ENCODE results near the gene MYPN.

The MYPN gene

GRCh38 chr10:68171539-68172080, 62.3 kb downstream of the MYPN start:
- TF ChIP-seq CTCF (IDR thresholded peaks at IDR 0.05) (no peak), ZFX (IDR thresholded peaks at IDR 0.05; ENCODE audit: borderline replicate concordance) (no peak)
- H3K27ac ChIP-seq: no peak overlapping the region

- H3K27ac ChIP-seq: no peak overlapping the region
- TF ChIP-seq CTCF (IDR thresholded peaks at IDR 0.05) (no peak), ZFX (IDR thresholded peaks at IDR 0.05; ENCODE audit: borderline replicate concordance) (no peak)
Measured at GRCh38 chr10:68172324-68172723, 63.0 kb downstream of the MYPN start.

- H3K27ac ChIP-seq: no peak overlapping the region
- TF ChIP-seq CTCF (IDR thresholded peaks at IDR 0.05) (no peak), ZFX (IDR thresholded peaks at IDR 0.05; ENCODE audit: borderline replicate concordance) (no peak)
Measured at GRCh38 chr10:68175949-68176348, 66.7 kb downstream of the MYPN start.

- TF ChIP-seq ZFX (IDR thresholded peaks at IDR 0.05; ENCODE audit: borderline replicate concordance) (no peak), CTCF (IDR thresholded peaks at IDR 0.05) (no peak)
- H3K27ac ChIP-seq: no peak overlapping the region
Measured at GRCh38 chr10:68176797-68177196, 67.5 kb downstream of the MYPN start.

- TF ChIP-seq ZFX (IDR thresholded peaks at IDR 0.05; ENCODE audit: borderline replicate concordance) (no peak), CTCF (IDR thresholded peaks at IDR 0.05) (no peak)
- no peak overlapping the region for H3K27ac ChIP-seq
Measured at GRCh38 chr10:68178592-68178991, 69.3 kb downstream of the MYPN start.

- no peak for TF ChIP-seq ZFX (IDR thresholded peaks at IDR 0.05; ENCODE audit: borderline replicate concordance)
- no peak for TF ChIP-seq CTCF (IDR thresholded peaks at IDR 0.05)
- H3K27ac ChIP-seq: no peak overlapping the region
Measured at GRCh38 chr10:68179016-68179415, 69.7 kb downstream of the MYPN start.

- TF ChIP-seq ZFX (IDR thresholded peaks at IDR 0.05; ENCODE audit: borderline replicate concordance): no peak
- TF ChIP-seq CTCF (IDR thresholded peaks at IDR 0.05): no peak
- no peak overlapping the region for H3K27ac ChIP-seq
Measured at GRCh38 chr10:68180490-68180889, 71.2 kb downstream of the MYPN start.

Data from 22Rv1 (cell line).